ENCODE results near the gene VPS11. TPM values are rescaled to one million over a fixed set of nuclear protein-coding genes. Genes with fewer than 3 reads are reported as not detected.
A peak's percentile ranks its signal among the peaks of the same experiment; 100 is the strongest.

Gene VPS11
- total RNA-seq, 1 experiment from 2014 or later = 18.6 TPM

DNA sequence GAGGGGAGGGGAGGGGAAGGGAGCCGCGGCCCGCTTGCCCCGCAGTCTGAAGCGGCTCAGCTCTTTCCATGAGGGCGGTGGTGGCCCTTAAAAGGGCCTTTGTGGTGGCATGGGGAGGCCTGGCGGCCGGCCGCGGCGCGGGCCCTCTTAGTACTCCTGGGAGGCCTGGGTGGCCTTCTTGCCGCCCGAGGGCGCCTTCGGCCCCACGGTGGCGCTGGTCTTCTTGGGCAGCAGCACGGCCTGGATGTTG is 27.1 kb downstream of the VPS11 start:
- H3K27ac ChIP-seq (ENCODE audit: insufficient read length, low read depth, low read length) = no peak overlapping the region
- no peaks in the 10 kb centered on the region for H4K20me1 ChIP-seq (ENCODE audit: control insufficient read depth, insufficient read depth, insufficient read length)
- no peak overlapping the region for H2BK5ac ChIP-seq (ENCODE audit: insufficient read length, low read length)
- Mint-ChIP-seq H3K27ac (peak overlapping the region in 2 of 3 experiments; percentile 95 to 96; a peak in 5 of 7 replicates), H3K27me3 (ENCODE audit: low read depth) (no peaks in the 10 kb centered on the region), H3K4me1 (peaks cover 29% of the 10 kb centered on the region in 2 experiments), H3K9me3 (no peaks in the 10 kb centered on the region; a peak in 1 of 5 replicates), H3K4me3 (peak overlapping the region; percentile 92 to 96), H3K36me3 (ENCODE audit: insufficient read depth in 1 of 3, low read depth in 3 of 3) (peaks cover 36 to 67% (median 59%) of the 10 kb centered on the region in 3 experiments)
- H3T11ph ChIP-seq (ENCODE audit: low read length) = no peak overlapping the region
- TF ChIP-seq, protein P1, sequence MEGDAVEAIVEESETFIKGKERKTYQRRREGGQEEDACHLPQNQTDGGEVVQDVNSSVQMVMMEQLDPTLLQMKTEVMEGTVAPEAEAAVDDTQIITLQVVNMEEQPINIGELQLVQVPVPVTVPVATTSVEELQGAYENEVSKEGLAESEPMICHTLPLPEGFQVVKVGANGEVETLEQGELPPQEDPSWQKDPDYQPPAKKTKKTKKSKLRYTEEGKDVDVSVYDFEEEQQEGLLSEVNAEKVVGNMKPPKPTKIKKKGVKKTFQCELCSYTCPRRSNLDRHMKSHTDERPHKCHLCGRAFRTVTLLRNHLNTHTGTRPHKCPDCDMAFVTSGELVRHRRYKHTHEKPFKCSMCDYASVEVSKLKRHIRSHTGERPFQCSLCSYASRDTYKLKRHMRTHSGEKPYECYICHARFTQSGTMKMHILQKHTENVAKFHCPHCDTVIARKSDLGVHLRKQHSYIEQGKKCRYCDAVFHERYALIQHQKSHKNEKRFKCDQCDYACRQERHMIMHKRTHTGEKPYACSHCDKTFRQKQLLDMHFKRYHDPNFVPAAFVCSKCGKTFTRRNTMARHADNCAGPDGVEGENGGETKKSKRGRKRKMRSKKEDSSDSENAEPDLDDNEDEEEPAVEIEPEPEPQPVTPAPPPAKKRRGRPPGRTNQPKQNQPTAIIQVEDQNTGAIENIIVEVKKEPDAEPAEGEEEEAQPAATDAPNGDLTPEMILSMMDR (conservative IDR thresholded peaks at IDR 0.05) = peak; percentile 71
- H3K23me2 ChIP-seq (ENCODE audit: insufficient read length, low read depth, low read length, poor library complexity, severe bottlenecking) = peaks cover 13% of the 10 kb centered on the region
- WGBS (ENCODE audit: extremely low coverage, insufficient read length, low lambda C conversion rate) = no CpG with 5 or more reads among the region's 19 CpGs
- peak overlapping the region; percentile 95 for H3K14ac ChIP-seq (ENCODE audit: insufficient read depth, low read length)
- no peaks in the 10 kb centered on the region for H3K9me3 ChIP-seq (ENCODE audit: control insufficient read depth, low read depth, low read length)
- H3K79me1 ChIP-seq (ENCODE audit: insufficient read depth, low read depth, low read length, poor library complexity, severe bottlenecking) = no peaks in the 10 kb centered on the region
- no peaks in the 10 kb centered on the region for H3K27me3 ChIP-seq (ENCODE audit: insufficient read depth, low read length)
- no peak for DNase-seq
- H3K4me1 ChIP-seq (ENCODE audit: insufficient read depth, low read length) = no peaks in the 10 kb centered on the region; the same call in 1 of the 2 replicates
- peak overlapping the region; percentile 95 for H3K9ac ChIP-seq (ENCODE audit: extremely low read depth, insufficient read length, low read length)
- peak overlapping the region; percentile 81 for H3K18ac ChIP-seq (ENCODE audit: insufficient read length, low read depth, low read length)
- H2BK12ac ChIP-seq (ENCODE audit: insufficient read length, low read depth, low read length) = no peak overlapping the region
- peak overlapping the region; percentile 44 for H3K4me2 ChIP-seq (ENCODE audit: insufficient read depth, insufficient read length, low read length)
- no peak overlapping the region for H2BK15ac ChIP-seq (ENCODE audit: low read depth, low read length)
- no peak overlapping the region for H3K56ac ChIP-seq (ENCODE audit: insufficient read length, low read depth, low read length)
- H2BK20ac ChIP-seq (ENCODE audit: low read depth, low read length, poor library complexity, severe bottlenecking) = no peak overlapping the region
- H3K23ac ChIP-seq (ENCODE audit: insufficient read length, low read depth, low read length) = no peak overlapping the region
- H2BK120ac ChIP-seq (ENCODE audit: low read depth, low read length, poor library complexity, severe bottlenecking) = no peak overlapping the region
- no peak overlapping the region for H3K4ac ChIP-seq (ENCODE audit: low read depth, low read length)
- no peak overlapping the region for H2AFZ ChIP-seq (ENCODE audit: low read length)
- H2AK5ac ChIP-seq (ENCODE audit: insufficient read length, low read length) = no peak overlapping the region
- H4K8ac ChIP-seq (replicated peaks; ENCODE audit: insufficient read length, low read depth, low read length) = no peak overlapping the region
- H4K5ac ChIP-seq (ENCODE audit: insufficient read length, low read depth, low read length) = no peak overlapping the region
- peaks cover 20% of the 10 kb centered on the region; the same call in 1 of the 2 replicates for H3K79me2 ChIP-seq (ENCODE audit: insufficient read depth, low read length)
- no peak overlapping the region for H4K91ac ChIP-seq (ENCODE audit: insufficient read length, low read depth, low read length)

All from H9 (cell line).